ENCODE results near the gene TBC1D9.

GRCh38 chr4:140793291-140793690, 37.1 kb upstream of the TBC1D9 start:
- no peak for TF ChIP-seq CTCF (conservative IDR thresholded peaks at IDR 0.05)
- TF ChIP-seq EZH2 (IDR thresholded peaks at IDR 0.05; ENCODE audit: low read depth) = no peak

Data from PC-9 (cell line).